Inferior parietal cortex (tissue), 1 donor: ENCODE results near the gene PRKCSH.
A peak's percentile ranks its signal among the peaks of the same experiment; 100 is the strongest.
"Not testable (repeated sequence)": the region's sequence is repeated elsewhere in the genome, so short reads cannot be mapped to it uniquely, and the experiment has no call there.

Experiments used
- DNase-seq: peaks from one replicate; pipeline ENCODE4 v3.0.0-alpha.2; 2016; ENCODE audit errors: extremely low spot score

Gene PRKCSH, protein sequence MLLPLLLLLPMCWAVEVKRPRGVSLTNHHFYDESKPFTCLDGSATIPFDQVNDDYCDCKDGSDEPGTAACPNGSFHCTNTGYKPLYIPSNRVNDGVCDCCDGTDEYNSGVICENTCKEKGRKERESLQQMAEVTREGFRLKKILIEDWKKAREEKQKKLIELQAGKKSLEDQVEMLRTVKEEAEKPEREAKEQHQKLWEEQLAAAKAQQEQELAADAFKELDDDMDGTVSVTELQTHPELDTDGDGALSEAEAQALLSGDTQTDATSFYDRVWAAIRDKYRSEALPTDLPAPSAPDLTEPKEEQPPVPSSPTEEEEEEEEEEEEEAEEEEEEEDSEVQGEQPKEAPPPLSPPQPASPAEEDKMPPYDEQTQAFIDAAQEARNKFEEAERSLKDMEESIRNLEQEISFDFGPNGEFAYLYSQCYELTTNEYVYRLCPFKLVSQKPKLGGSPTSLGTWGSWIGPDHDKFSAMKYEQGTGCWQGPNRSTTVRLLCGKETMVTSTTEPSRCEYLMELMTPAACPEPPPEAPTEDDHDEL

GRCh38 chr19:11435057-11435832 lies at the start of gene PRKCSH, which contains the start of gene ODAD3:
Gene PRKCSH, plus strand, starts transcription at chr19:11435635. Its CDS starts 483 bp downstream, at chr19:11436118.
Gene ODAD3, minus strand, starts transcription at chr19:11435121. Its CDS starts 105 bp downstream, at chr19:11435016.
- DNase-seq, result peak; percentile 99

GRCh38 chr19:11387162-11388034 lies 48.0 kb upstream of the PRKCSH start:
- no peak for DNase-seq

DNA sequence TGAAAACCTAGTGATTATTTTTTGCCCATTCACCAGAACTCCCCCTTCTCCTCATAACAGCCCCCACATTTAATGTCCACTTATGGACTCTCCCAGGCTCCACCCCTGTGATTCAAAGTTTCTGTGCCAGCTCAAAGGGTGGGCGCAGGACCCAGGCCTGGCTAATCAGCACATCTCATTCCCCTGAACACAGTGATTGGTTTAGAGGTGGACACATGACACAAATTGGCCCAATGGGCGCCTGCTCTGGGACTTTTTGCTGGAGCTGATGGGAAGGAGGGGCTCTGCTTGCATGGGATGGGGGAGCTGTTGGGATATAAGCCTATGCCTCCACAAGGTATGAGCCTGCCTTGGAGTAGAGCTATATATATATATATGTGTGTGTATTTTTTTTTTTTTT lies 45.1 kb upstream of the PRKCSH start:
- no peak for DNase-seq

DNA sequence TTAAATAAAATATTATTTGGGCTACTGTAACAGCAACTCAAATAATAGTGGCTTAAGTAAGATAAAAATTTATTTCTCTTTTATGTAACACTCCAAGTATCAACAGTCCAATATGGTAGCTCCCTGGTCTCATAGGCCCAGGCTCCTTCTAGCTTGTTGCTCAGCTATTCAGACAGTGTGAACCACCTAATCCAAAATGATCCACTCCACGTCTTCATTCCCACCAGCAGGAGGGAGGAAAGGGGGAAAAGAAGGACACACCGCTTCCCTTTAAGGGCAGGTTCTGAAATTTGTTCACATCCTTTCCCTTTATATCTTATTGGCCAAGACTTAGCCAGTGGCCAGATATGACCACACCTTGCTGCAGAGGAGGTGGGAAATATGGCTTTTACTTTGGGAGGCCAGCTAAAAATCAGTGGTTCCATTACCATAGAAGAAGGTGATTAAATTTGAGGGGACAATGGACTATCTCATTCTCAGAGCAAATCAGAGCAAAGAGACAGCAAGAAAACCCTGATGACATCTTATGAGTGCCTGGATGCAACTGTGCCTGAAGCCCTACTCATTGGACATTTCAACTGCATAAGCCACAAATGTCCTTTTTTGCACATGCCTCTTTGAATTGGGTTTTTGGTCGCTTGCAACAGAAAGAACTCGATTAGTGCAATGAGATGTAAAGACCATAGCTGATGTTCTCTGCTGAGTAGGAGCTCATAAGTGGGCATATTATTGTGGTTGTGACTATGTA lies 44.3 kb upstream of the PRKCSH start:
- no peak for DNase-seq

- no peak for DNase-seq
Measured at GRCh38 chr19:11397089-11397610, 38.3 kb upstream of the PRKCSH start.

GRCh38 chr19:11399667-11400066 lies 35.8 kb upstream of the PRKCSH start:
- DNase-seq, result no peak

- DNase-seq, result no peak
Measured at GRCh38 chr19:11400798-11401197, 34.6 kb upstream of the PRKCSH start.

GRCh38 chr19:11401808-11402543 lies 33.5 kb upstream of the PRKCSH start:
- no peak for DNase-seq

- no peak for DNase-seq
Measured at GRCh38 chr19:11404588-11405222, 30.7 kb upstream of the PRKCSH start.

DNA sequence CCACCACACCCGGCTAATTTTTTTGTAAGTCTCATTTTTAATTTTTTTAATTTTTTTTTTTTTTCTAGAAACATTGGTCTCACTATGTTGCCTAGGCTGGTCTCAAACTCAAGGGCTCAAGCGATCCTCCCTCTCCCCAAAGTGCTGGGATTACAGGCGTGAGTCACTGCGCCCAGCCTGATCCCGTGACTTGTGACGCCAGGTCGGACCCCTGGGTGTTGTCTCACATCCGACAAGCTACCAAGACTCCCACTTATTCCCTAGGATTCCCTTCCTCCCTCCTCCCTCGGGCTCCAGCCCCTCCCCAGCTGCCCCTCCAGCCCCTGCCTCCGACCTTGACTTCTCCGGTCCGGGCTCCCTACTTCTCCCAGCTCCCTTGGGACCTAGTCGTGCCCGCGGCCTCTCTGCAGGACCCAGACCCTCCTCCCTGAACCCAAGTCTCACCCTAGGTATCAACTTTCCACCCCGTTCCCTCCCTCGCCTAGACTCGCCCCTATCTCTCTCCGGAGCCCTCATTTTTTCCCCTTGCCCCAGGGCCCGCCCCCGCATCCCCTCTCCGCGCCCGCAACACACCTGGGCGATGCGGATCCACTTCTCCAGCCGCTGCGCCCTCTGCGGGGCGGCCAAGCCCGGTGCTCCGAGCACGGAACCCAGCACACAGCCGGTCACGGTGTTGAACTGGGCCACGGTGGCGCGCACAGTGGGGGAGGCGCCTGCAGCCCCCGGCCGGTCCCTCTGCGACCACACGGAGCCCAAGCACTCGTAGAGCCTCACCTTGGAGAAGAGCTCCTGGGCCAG lies 29.4 kb upstream of the PRKCSH start:
- no peak for DNase-seq

GRCh38 chr19:11406703-11407236 lies 28.7 kb upstream of the PRKCSH start:
- DNase-seq, result not testable (repeated sequence)

- DNase-seq, result no peak
Measured at GRCh38 chr19:11408591-11408990, 26.8 kb upstream of the PRKCSH start.

- DNase-seq, result no peak
Measured at GRCh38 chr19:11410682-11411081, 24.8 kb upstream of the PRKCSH start.

DNA sequence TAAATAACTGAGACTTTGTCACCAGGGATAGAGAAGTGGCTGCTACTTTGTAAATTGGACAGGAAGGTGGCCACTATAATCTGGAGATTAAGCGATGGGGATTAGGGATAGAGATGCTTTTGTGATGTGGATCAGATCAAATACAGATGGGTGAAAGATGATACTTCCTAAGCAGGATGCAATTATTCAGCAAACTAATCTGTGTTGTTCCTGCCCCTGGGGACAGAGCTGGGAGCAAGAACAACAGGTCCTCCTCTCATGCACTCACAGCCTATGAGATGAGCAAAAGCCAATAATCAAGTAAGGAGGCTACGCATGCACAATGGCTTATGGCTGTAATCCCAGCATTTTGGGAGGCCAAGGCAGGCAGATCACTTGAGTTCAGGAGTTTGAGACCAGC lies 20.9 kb upstream of the PRKCSH start:
- DNase-seq, result no peak

GRCh38 chr19:11416346-11417052 lies 18.9 kb upstream of the PRKCSH start:
- DNase-seq, result no peak

GRCh38 chr19:11418094-11418548 lies 17.3 kb upstream of the PRKCSH start:
- no peak for DNase-seq
